Measurements from ENCODE around the gene CDC27. TPM values are rescaled to one million over a fixed set of nuclear protein-coding genes. Genes with fewer than 3 reads are reported as not detected.

The CDC27 gene
- total RNA-seq, 6 experiments from 2014 or later, result 27.5 to 50.4 (median 32.9) TPM

DNA sequence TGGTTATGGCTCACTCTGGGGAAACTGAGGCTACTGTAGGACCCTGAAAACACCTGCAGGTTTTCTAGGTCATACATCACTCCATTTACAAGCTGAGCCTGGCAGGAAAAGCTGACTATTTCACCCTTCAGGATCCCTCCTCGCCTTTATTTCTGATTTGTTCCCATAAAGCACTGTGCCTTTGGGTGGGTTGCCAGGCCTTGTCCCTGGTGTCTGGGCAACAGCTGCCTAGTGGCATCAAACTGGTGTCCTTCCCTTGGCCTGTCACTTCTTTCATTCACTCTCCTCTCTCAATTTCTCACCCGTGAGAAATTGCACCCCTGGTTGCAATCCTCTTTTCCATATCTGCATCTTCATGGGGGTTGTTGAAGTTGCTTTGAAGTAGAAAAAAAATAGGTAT lies 21.7 kb upstream of the CDC27 start:
- no peaks in the 10 kb centered on the region for H3K9me3 ChIP-seq
- no peaks in the 10 kb centered on the region for H3K27me3 ChIP-seq
- H3K36me3 ChIP-seq, result no peaks in the 10 kb centered on the region
- no peak overlapping the region for H3K4me3 ChIP-seq
- no peak for DNase-seq
- intact Hi-C loops (cut with DNase I), result no loop called here
- no peaks in the 10 kb centered on the region for H3K4me1 ChIP-seq
- WGBS (ENCODE audit: insufficient coverage, low coverage, low lambda C conversion rate, missing lambda C conversion rate), result 91% methylated on average over 1 of the region's 2 CpGs
- no peak overlapping the region for H3K27ac ChIP-seq
- no peak for ATAC-seq
- no peak for TF ChIP-seq POLR2A (IDR thresholded peaks at IDR 0.05)
- TF ChIP-seq, protein P1, sequence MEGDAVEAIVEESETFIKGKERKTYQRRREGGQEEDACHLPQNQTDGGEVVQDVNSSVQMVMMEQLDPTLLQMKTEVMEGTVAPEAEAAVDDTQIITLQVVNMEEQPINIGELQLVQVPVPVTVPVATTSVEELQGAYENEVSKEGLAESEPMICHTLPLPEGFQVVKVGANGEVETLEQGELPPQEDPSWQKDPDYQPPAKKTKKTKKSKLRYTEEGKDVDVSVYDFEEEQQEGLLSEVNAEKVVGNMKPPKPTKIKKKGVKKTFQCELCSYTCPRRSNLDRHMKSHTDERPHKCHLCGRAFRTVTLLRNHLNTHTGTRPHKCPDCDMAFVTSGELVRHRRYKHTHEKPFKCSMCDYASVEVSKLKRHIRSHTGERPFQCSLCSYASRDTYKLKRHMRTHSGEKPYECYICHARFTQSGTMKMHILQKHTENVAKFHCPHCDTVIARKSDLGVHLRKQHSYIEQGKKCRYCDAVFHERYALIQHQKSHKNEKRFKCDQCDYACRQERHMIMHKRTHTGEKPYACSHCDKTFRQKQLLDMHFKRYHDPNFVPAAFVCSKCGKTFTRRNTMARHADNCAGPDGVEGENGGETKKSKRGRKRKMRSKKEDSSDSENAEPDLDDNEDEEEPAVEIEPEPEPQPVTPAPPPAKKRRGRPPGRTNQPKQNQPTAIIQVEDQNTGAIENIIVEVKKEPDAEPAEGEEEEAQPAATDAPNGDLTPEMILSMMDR (IDR thresholded peaks at IDR 0.05), result no peak

DNA sequence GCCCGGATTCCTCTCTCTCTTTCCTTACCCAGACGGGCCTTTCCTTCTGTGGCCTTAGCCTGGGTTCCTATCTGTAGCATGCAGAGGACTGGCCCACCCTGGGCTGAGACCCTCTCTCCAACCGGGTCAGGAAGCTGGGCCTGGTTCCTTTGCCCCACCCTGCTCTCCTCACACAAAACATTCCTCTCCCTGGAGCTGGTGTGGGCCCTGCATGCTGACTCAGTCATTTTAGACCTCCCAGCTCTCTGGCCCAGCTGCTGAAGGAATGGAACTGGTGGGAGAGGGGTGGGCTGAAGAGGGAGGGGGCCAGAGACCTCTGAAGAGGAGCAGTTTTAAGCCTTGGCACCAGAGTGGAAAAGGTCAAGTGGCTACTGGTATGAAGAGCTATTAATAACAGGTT lies 21.0 kb upstream of the CDC27 start:
- DNase-seq (no peak), ATAC-seq (no peak)
- Histone ChIP-seq H3K4me1 (no peaks in the 10 kb centered on the region), H3K9me3 (no peaks in the 10 kb centered on the region), H3K36me3 (no peaks in the 10 kb centered on the region), H3K4me3 (no peak overlapping the region), H3K27me3 (no peaks in the 10 kb centered on the region), H3K27ac (no peak overlapping the region)
- intact Hi-C loops (cut with DNase I), result no loop called here
- TF ChIP-seq POLR2A (IDR thresholded peaks at IDR 0.05), result no peak
- TF ChIP-seq, protein P1 (IDR thresholded peaks at IDR 0.05), result no peak
- WGBS (ENCODE audit: insufficient coverage, low coverage, low lambda C conversion rate, missing lambda C conversion rate), result 77% methylated on average over 2 of the region's 3 CpGs

DNA sequence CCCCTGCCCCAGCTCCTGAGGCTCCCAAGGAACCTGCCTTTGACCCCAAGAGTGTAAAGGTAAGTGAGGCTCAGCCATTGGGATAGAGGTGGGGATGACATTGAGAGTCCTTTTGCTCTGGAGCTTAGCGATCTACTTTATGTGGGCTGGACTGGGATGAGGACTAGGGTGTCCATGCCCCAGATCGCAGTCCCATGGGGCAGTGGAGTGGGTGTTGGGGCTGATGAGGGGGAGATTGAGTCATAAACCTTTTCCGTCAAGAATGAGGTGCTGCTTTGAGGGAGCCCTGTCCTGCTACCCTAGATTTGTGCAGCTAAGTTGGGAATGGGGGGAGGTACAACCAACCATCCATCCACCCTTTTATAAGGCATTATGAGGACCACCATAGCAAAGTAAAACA lies 20.4 kb upstream of the CDC27 start:
- Histone ChIP-seq H3K27ac (no peak overlapping the region), H3K36me3 (no peaks in the 10 kb centered on the region), H3K4me3 (no peak overlapping the region), H3K9me3 (no peaks in the 10 kb centered on the region), H3K4me1 (no peaks in the 10 kb centered on the region), H3K27me3 (no peaks in the 10 kb centered on the region)
- ATAC-seq (no peak), DNase-seq (no peak)
- TF ChIP-seq, protein P1 (IDR thresholded peaks at IDR 0.05), result no peak
- no peak for TF ChIP-seq POLR2A (IDR thresholded peaks at IDR 0.05)
- WGBS (ENCODE audit: insufficient coverage, low coverage, low lambda C conversion rate, missing lambda C conversion rate), result 100% methylated on average over 3 of the region's 3 CpGs
- intact Hi-C loops (cut with DNase I), result no loop called here

DNA sequence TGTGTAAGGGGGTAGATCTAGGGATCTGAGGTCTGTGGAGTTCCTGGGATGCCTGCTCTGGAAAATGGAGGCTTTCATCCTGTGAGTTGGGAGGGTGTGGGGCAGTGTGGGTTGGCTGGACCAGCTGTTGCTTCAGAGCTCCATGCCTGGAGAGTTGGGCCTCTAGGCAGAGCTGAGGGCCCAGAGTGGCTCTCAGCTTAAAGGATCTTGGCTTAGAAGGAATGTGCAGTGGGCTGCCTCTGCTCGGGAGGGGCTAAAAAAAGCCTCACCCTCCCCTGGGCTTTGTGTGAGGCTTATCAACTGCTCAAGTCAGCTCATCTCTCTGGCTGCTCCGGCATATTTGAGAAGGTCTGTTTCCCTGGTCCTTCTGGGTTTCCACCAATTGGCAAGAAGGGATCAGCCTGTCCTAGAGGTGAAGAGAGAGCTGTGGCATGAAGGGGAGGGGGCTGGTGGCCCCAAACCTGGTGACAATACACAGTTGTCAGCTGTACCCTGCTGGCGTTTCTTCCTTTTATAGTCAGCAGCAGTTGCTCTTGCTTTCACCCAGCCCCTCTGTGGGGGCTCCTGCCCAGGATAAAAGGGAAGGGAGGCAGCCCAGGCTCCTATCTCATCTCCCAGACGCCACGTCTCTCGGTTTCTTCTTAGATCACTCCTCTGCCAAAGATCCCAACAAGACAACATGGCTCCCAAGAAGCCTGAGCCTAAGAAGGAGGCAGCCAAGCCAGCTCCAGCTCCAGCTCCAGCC lies 19.8 kb upstream of the CDC27 start, which contains the start of gene MYL4:
Gene MYL4 (plus strand): TSS at position 605 of the 745 bp plus-strand sequence. CDS start 75 bp downstream, at position 680.
- no CpG with 5 or more reads among the region's 6 CpGs for WGBS (ENCODE audit: insufficient coverage, low coverage, low lambda C conversion rate, missing lambda C conversion rate)
- TF ChIP-seq POLR2A (IDR thresholded peaks at IDR 0.05), result no peak
- TF ChIP-seq, protein P1 (IDR thresholded peaks at IDR 0.05), result no peak
- no peak within 1 kb of the TSS for H3K27ac ChIP-seq

More for the DNA sequence above, 19.8 kb upstream of the CDC27 start, which contains the start of gene MYL4:
- no peaks in the 10 kb centered on the region for H3K27me3 ChIP-seq
- no peak for DNase-seq
- no peak within 1 kb of the TSS for H3K4me3 ChIP-seq
- H3K4me1 ChIP-seq, result no peaks in the 10 kb centered on the region
- no peaks in the 10 kb centered on the region for H3K9me3 ChIP-seq
- no peak for ATAC-seq
- intact Hi-C loops (cut with DNase I), result no loop called here
- no peaks in the 10 kb centered on the region for H3K36me3 ChIP-seq

All from right lobe of liver (tissue), 6 donors.